B cell (primary cell): ENCODE measurements around the gene ZC3H18. TPM values are rescaled to one million over a fixed set of nuclear protein-coding genes. Genes with fewer than 3 reads are reported as not detected.

Experiments used
- ATAC-seq: fragments of 200-7000 bp; cut with Tn5 transposase; one replicate; pipeline ENCODE4 v1.10.0; 2021; ENCODE audit warnings: low read depth, mild to moderate bottlenecking, moderate number of reproducible peaks, moderate library complexity
- CTCF ChIA-PET: fragments of 350-600 bp; sonication (Branson Sonifier 250); formaldehyde crosslinking; loops from one replicate; lab custom pipeline; 2021; ENCODE audit warnings: antibody characterized with exemption, inconsistent platforms; lab: Charles Lee
- POLR2A ChIA-PET: fragments of 350-600 bp; sonication (Branson Sonifier 250); formaldehyde crosslinking; loops from one replicate; lab custom pipeline; 2021; ENCODE audit warnings: antibody characterized with exemption; lab: Charles Lee
- DNase-seq: peaks from one replicate; pipeline ENCODE4 v3.0.0; 2013
- H2AFZ ChIP-seq: 2 replicates; pipeline ENCODE4 v1.6.1; 2012; ENCODE audit warnings: mild to moderate bottlenecking, low read depth, low read length; ENCODE audit not compliant: insufficient read depth, poor library complexity, severe bottlenecking
- H3K27ac ChIP-seq, 2 donors: 1 replicate in 1 of 2; 2 replicates in 1 of 2; pipeline ENCODE4 v1.5.1; 2012 to 2013; ENCODE audit warnings: low read length in 2 of 2, mild to moderate bottlenecking in 2 of 2, moderate library complexity in 1 of 2
- H3K27me3 ChIP-seq, 4 experiments: fragments of 200-600 bp in 1 of 4; sonication (generic) in 1 of 4; replicated peaks in 1 of 4; 1 replicate in 2 of 4; 2 replicates in 2 of 4; pipeline versions ENCODE4 v1.6.1 to v1.7.0; 2013 to 2016; ENCODE audit warnings: low read length in 3 of 4, mild to moderate bottlenecking in 2 of 4, mixed read lengths in 1 of 4, moderate library complexity in 1 of 4; ENCODE audit not compliant: insufficient read depth in 4 of 4, control insufficient read depth in 3 of 4; ENCODE audit errors: control extremely low read depth in 1 of 4
- H3K36me3 ChIP-seq, 2 experiments: replicated peaks in 1 of 2; 1 replicate in 1 of 2; 2 replicates in 1 of 2; pipeline versions ENCODE4 v1.6.1 to v1.7.1; 2013; ENCODE audit warnings: low read length in 1 of 2; ENCODE audit not compliant: insufficient read depth in 2 of 2, control insufficient read depth in 1 of 2; ENCODE audit errors: control extremely low read depth in 1 of 2, extremely low read depth in 1 of 2
- H3K4me1 ChIP-seq, 2 donors: fragments of 200-600 bp in 1 of 2; sonication (generic) in 1 of 2; 1 replicate in 1 of 2; 2 replicates in 1 of 2; pipeline versions ENCODE4 v1.5.1 to v1.6.1; 2013 to 2017; ENCODE audit warnings: low read length in 2 of 2; ENCODE audit not compliant: control insufficient read depth in 2 of 2, insufficient read depth in 2 of 2
- H3K4me2 ChIP-seq: replicated peaks from 2 replicates; pipeline ENCODE3; 2012; ENCODE audit warnings: mild to moderate bottlenecking, low read depth, low read length; ENCODE audit not compliant: poor library complexity, severe bottlenecking
- H3K4me3 ChIP-seq, 5 experiments: fragments of 200-600 bp in 1 of 5; sonication (generic) in 1 of 5; 1 replicate in 3 of 5; 2 replicates in 2 of 5; pipeline versions ENCODE4 v1.5.1 to v1.7.0; 2011 to 2016; ENCODE audit warnings: low read length in 4 of 5, mild to moderate bottlenecking in 4 of 5, low read depth in 2 of 5, control low read depth in 1 of 5, moderate library complexity in 1 of 5; ENCODE audit not compliant: insufficient read depth in 1 of 5; ENCODE audit errors: control extremely low read depth in 1 of 5, extremely low read depth in 1 of 5
- H3K79me2 ChIP-seq: fragments of 200-600 bp; sonication (generic); one replicate; pipeline ENCODE4 v1.6.0; 2016; ENCODE audit warnings: low read length; ENCODE audit not compliant: control insufficient read depth, insufficient read depth
- H3K9ac ChIP-seq: fragments of 200-600 bp; sonication (generic); 2 replicates; pipeline ENCODE4 v1.6.1; 2017; ENCODE audit warnings: mild to moderate bottlenecking, low read length, moderate library complexity
- H3K9me3 ChIP-seq, 3 donors: one replicate each; pipeline versions ENCODE4 v1.6.1 to v1.7.1; 2013; ENCODE audit warnings: low read length in 2 of 3; ENCODE audit not compliant: control insufficient read depth in 2 of 3, insufficient read depth in 1 of 3; ENCODE audit errors: control extremely low read depth in 1 of 3
- H4K20me1 ChIP-seq: 2 replicates; pipeline ENCODE4 v1.6.0; 2012; ENCODE audit warnings: mild to moderate bottlenecking, low read length; ENCODE audit not compliant: insufficient read depth, control insufficient read depth, poor library complexity, severe bottlenecking
- H3K27ac Mint-ChIP-seq: one replicate; pipeline ENCODE4 v1.8.0; 2021; ENCODE audit warnings: mixed read lengths
- H3K27me3 Mint-ChIP-seq: one replicate; pipeline ENCODE4 v1.8.0; 2021; ENCODE audit warnings: mixed read lengths
- H3K4me1 Mint-ChIP-seq: one replicate; pipeline ENCODE4 v1.8.0; 2021; ENCODE audit warnings: mixed read lengths
- H3K4me3 Mint-ChIP-seq: one replicate; pipeline ENCODE4 v1.8.0; 2021; ENCODE audit warnings: mixed read lengths
- H3K9me3 Mint-ChIP-seq: one replicate; pipeline ENCODE4 v1.8.0; 2022; ENCODE audit warnings: mixed read lengths; ENCODE audit not compliant: insufficient read depth
- CTCF ChIP-seq: fragments of 200-600 bp; IDR thresholded peaks from one replicate; pipeline ENCODE4 v1.8.0; 2022; ENCODE audit warnings: antibody characterized with exemption, mild to moderate bottlenecking
- EZH2 ChIP-seq: IDR thresholded peaks from 2 replicates; pipeline ENCODE4 v1.6.1; 2012; ENCODE audit warnings: borderline replicate concordance, low read depth, mild to moderate bottlenecking, moderate library complexity, low read length; ENCODE audit not compliant: insufficient read depth, poor library complexity, severe bottlenecking
- WGBS: methylation state at CpG from one replicate; pipeline ENCODE4 v1.1.5; 2013; ENCODE audit warnings: missing lambda C conversion rate; ENCODE audit not compliant: insufficient coverage; 5-methylcytosine and 5-hydroxymethylcytosine counted together
- intact Hi-C: fragments of 100-400 bp; cut with micrococcal nuclease; formaldehyde crosslinking; loops from one replicate; pipeline ENCODE4 v1.10.0; 2022
- polyA plus RNA-seq: library from polyadenylated mRNA; depleted of rRNA; stranded (reverse); fragments of >200 nt; gene quantifications from 2 replicates; pipeline ENCODE4 v1.2.3, GENCODE V29; 2012
- total RNA-seq, 2 donors: library from RNA; stranded (reverse); fragments of 120-200 nt in 1 of 2; gene quantifications; 1 replicate in 1 of 2; 2 replicates in 1 of 2; pipeline versions ENCODE4 v1.2.3 to v1.2.4, GENCODE V29; 2013 to 2022

The ZC3H18 gene
- total and polyA plus RNA-seq, 2 donors (not counting 1 experiment from before 2014, with no cell fraction given): 40.4 to 74.2 TPM

- Histone ChIP-seq H3K9me3 (no peaks in the 10 kb centered on the region), H3K4me2 (no peak overlapping the region), H3K79me2 (peaks cover 100% of the 10 kb centered on the region), H3K4me3 (no peak overlapping the region), H3K27ac (no peak overlapping the region), H4K20me1 (peaks cover 95% of the 10 kb centered on the region), H3K36me3 (peaks cover 0 to 70% of the 10 kb centered on the region in 2 experiments), H3K9ac (no peak overlapping the region), H2AFZ (no peak overlapping the region), H3K4me1 (no peaks in the 10 kb centered on the region), H3K27me3 (no peaks in the 10 kb centered on the region)
- WGBS: 99% methylated on average over 16 of the region's 16 CpGs
- ChIA-PET CTCF (no interaction called here), POLR2A (no interaction called here)
- no peaks in the 10 kb centered on the region for H3K27me3 Mint-ChIP-seq
- no peak overlapping the region for H3K4me3 Mint-ChIP-seq
- DNase-seq: no peak
- H3K9me3 Mint-ChIP-seq: no peaks in the 10 kb centered on the region
- TF ChIP-seq EZH2 (no peak), CTCF (no peak)
- H3K4me1 Mint-ChIP-seq: peaks cover 10% of the 10 kb centered on the region
- no peak for ATAC-seq
- no peak overlapping the region for H3K27ac Mint-ChIP-seq
- intact Hi-C loops: no loop called here
These were observed 10.2 kb downstream of the ZC3H18 start for GRCh38 chr16:88580371-88580770.

GRCh38 chr16:88581033-88581432, 10.8 kb downstream of the ZC3H18 start:
- no peak overlapping the region for H3K9ac ChIP-seq
- POLR2A ChIA-PET: no interaction called here
- 100% methylated on average over 3 of the region's 4 CpGs for WGBS
- H3K27me3 ChIP-seq: no peaks in the 10 kb centered on the region
- H3K27ac ChIP-seq: no peak overlapping the region
- no peaks in the 10 kb centered on the region for H3K27me3 Mint-ChIP-seq
- no peaks in the 10 kb centered on the region for H3K4me1 ChIP-seq
- H4K20me1 ChIP-seq: peaks cover 95% of the 10 kb centered on the region
- peaks cover 10% of the 10 kb centered on the region for H3K4me1 Mint-ChIP-seq
- H2AFZ ChIP-seq: no peak overlapping the region
- no peaks in the 10 kb centered on the region for H3K9me3 Mint-ChIP-seq
- DNase-seq (no peak), ATAC-seq (no peak)
- no peak overlapping the region for H3K4me3 ChIP-seq
- no peaks in the 10 kb centered on the region for H3K9me3 ChIP-seq
- intact Hi-C loops: no loop called here
- CTCF ChIA-PET: interaction anchor here (1.2 kb wide), 1 partner anchor 8 kb away, joined by 3 read pairs; no protein-coding TSS in a partner anchor
- H3K36me3 ChIP-seq: peaks cover 0 to 73% of the 10 kb centered on the region in 2 experiments
- H3K27ac Mint-ChIP-seq: no peak overlapping the region
- H3K4me3 Mint-ChIP-seq: no peak overlapping the region
- H3K4me2 ChIP-seq: no peak overlapping the region
- no peak for TF ChIP-seq CTCF
- no peak for TF ChIP-seq EZH2
- peaks cover 100% of the 10 kb centered on the region for H3K79me2 ChIP-seq
